ENCODE data around the gene TMEM121B.

The TMEM121B gene

DNA sequence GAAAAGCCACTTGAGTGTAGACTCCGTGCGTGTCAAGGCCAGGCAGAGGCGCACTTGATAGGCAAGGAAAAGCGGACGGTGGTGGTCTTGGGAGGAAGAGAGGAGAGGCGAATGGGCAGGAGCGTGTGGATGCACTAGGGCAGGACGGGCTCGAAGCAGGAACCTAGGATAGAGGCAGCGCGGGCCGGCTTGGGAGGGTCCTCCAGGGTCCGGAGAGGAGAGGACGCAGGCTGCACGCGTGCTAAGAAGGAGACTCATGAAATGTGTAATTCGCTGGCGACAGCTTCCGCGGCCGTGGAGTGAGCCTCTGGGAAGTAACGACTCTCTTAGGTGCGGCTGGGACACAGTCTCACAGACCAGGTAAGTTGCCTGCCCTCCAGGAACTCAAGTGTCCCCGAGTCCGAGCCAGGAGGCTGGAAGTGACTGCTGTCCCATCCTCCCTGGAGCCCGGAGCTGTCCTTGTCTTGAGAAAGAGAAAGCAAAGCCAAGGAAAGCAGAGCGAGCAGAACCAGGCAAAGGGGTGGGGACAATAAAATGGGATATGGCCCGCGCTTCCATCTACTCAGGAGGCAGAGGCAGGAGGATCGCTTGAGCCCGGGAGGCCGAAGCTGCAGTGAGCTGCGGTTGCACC, 37.2 kb downstream of the TMEM121B start:
- peak overlapping the region; percentile 62 for H3K27ac Mint-ChIP-seq
- H3K27me3 Mint-ChIP-seq (ENCODE audit: low read depth): no peaks in the 10 kb centered on the region
- peaks cover 28% of the 10 kb centered on the region for H3K4me1 Mint-ChIP-seq (ENCODE audit: low read depth)
- H3K36me3 Mint-ChIP-seq (ENCODE audit: low read depth): peaks cover 12% of the 10 kb centered on the region
- no peaks in the 10 kb centered on the region for H3K9me3 Mint-ChIP-seq
- peak overlapping the region; percentile 92 for H3K4me3 Mint-ChIP-seq

- peaks cover 12% of the 10 kb centered on the region for H3K36me3 Mint-ChIP-seq (ENCODE audit: low read depth)
- H3K4me1 Mint-ChIP-seq (ENCODE audit: low read depth): peaks cover 26% of the 10 kb centered on the region
- H3K27me3 Mint-ChIP-seq (ENCODE audit: low read depth): no peaks in the 10 kb centered on the region
- H3K27ac Mint-ChIP-seq: peak overlapping the region; percentile 32
- peak overlapping the region; percentile 58 for H3K4me3 Mint-ChIP-seq
- H3K9me3 Mint-ChIP-seq: no peaks in the 10 kb centered on the region
Measured at GRCh38 chr22:17083255-17083654, 37.9 kb downstream of the TMEM121B start.

GRCh38 chr22:17079572-17079971, 41.6 kb downstream of the TMEM121B start:
- peaks cover 15% of the 10 kb centered on the region for H3K4me1 Mint-ChIP-seq (ENCODE audit: low read depth)
- H3K36me3 Mint-ChIP-seq (ENCODE audit: low read depth): no peaks in the 10 kb centered on the region
- no peak overlapping the region for H3K27ac Mint-ChIP-seq
- H3K27me3 Mint-ChIP-seq (ENCODE audit: low read depth): peaks cover 4% of the 10 kb centered on the region
- H3K4me3 Mint-ChIP-seq: no peak overlapping the region
- H3K9me3 Mint-ChIP-seq: no peaks in the 10 kb centered on the region

DNA sequence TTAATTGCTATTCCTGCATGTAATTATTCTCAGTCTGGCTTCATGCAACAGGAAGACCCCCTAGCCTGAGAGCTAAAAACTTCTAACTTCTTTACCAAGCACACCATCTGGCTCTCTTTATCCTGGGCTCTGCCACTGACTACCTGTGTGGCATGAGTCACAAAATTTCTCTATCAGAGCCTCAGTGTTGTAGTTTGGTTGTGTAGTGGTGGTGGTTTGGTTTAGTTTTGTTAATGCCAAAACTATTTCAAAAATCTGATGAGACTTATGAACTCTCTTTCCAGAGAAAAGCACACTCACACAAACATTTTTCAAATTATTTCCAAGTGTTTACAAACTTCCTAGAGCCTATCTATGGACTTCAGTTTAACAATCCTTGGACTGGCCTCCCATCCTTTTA, 43.9 kb downstream of the TMEM121B start:
- H3K4me3 Mint-ChIP-seq: no peak overlapping the region
- peaks cover 12% of the 10 kb centered on the region for H3K4me1 Mint-ChIP-seq (ENCODE audit: low read depth)
- H3K9me3 Mint-ChIP-seq: no peaks in the 10 kb centered on the region
- no peaks in the 10 kb centered on the region for H3K36me3 Mint-ChIP-seq (ENCODE audit: low read depth)
- peaks cover 26% of the 10 kb centered on the region for H3K27me3 Mint-ChIP-seq (ENCODE audit: low read depth)
- no peak overlapping the region for H3K27ac Mint-ChIP-seq

- Mint-ChIP-seq H3K36me3 (ENCODE audit: low read depth) (no peaks in the 10 kb centered on the region), H3K27ac (no peak overlapping the region), H3K27me3 (ENCODE audit: low read depth) (peaks cover 42% of the 10 kb centered on the region), H3K4me3 (no peak overlapping the region), H3K4me1 (ENCODE audit: low read depth) (peaks cover 12% of the 10 kb centered on the region), H3K9me3 (no peaks in the 10 kb centered on the region)
Measured at GRCh38 chr22:17074648-17075002, 46.5 kb downstream of the TMEM121B start.

DNA sequence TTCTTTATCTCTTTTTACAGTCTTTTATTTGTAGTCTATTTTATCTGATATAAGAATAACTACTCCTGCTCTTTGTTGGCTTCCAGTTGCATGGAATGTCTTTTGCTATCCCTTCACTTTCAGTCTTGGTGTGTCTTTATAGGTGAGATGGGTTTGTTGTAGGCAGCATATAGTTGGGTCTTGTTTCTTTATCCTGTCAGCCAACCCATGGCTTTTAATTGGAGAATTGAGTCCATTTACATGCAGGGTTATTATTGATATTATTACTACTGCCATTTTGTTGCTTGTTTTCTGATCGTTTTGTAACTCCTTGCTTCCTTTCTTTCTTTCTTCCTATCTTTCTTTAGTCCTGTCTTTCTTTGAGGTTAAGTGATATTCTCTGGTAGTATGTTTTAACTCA, 48.3 kb downstream of the TMEM121B start:
- Mint-ChIP-seq H3K27ac (no peak overlapping the region), H3K9me3 (no peaks in the 10 kb centered on the region), H3K36me3 (ENCODE audit: low read depth) (no peaks in the 10 kb centered on the region), H3K27me3 (ENCODE audit: low read depth) (peaks cover 47% of the 10 kb centered on the region), H3K4me1 (ENCODE audit: low read depth) (peaks cover 12% of the 10 kb centered on the region), H3K4me3 (no peak overlapping the region)
